Activated CD8-positive, alpha-beta memory T cell treated with anti-CD3 and anti-CD28 coated beads, Interleukin-2, amount 10 ng/mL, durations not matched to agents 7 days and 5 days (primary cell): ENCODE data around the gene XPNPEP3. TPM values are rescaled to one million over a fixed set of nuclear protein-coding genes. Genes with fewer than 3 reads are reported as not detected.
"Not testable (repeated sequence)": the region's sequence is repeated elsewhere in the genome, so short reads cannot be mapped to it uniquely, and the experiment has no call there.

ENCODE experiments used
- ATAC-seq: fragments of 150-1000 bp; cut with Tn5 transposase; one replicate; pipeline ENCODE4 v1.10.0; 2021; ENCODE audit warnings: moderate library complexity
- CTCF ChIA-PET: fragments of 350-600 bp; sonication (Branson Sonifier 250); formaldehyde crosslinking; loops from one replicate; lab custom pipeline; 2021; ENCODE audit warnings: antibody characterized with exemption; lab: Charles Lee
- DNase-seq: peaks from one replicate; pipeline ENCODE4 v3.0.0-alpha.2; 2020
- H3K27ac Mint-ChIP-seq: one replicate; pipeline ENCODE4 v1.8.0; 2021; ENCODE audit warnings: mild to moderate bottlenecking, mixed read lengths
- H3K27me3 Mint-ChIP-seq: one replicate; pipeline ENCODE4 v1.8.0; 2021; ENCODE audit warnings: mixed read lengths
- H3K36me3 Mint-ChIP-seq: one replicate; pipeline ENCODE4 v1.8.0; 2021; ENCODE audit warnings: mild to moderate bottlenecking, mixed read lengths
- H3K4me1 Mint-ChIP-seq: one replicate; pipeline ENCODE4 v1.8.0; 2021; ENCODE audit warnings: mixed read lengths
- H3K4me3 Mint-ChIP-seq: one replicate; pipeline ENCODE4 v1.8.0; 2021; ENCODE audit warnings: mild to moderate bottlenecking, moderate library complexity, mixed read lengths
- H3K9me3 Mint-ChIP-seq: one replicate; pipeline ENCODE4 v1.8.0; 2022; ENCODE audit warnings: low read depth, mixed read lengths
- total RNA-seq, 2 experiments: library from RNA; stranded (reverse); gene quantifications; one replicate each; pipeline ENCODE4 v1.2.3, GENCODE V29; 2021

XPNPEP3 gene
- total RNA-seq, 2 experiments from 2014 or later: 11.2 to 12.5 TPM

- Mint-ChIP-seq H3K27me3 (no peaks in the 10 kb centered on the region), H3K36me3 (peaks cover 34% of the 10 kb centered on the region), H3K9me3 (no peaks in the 10 kb centered on the region), H3K4me3 (no peak overlapping the region), H3K27ac (no peak overlapping the region), H3K4me1 (peaks cover 4% of the 10 kb centered on the region)
- DNase-seq: no peak
- no peak for ATAC-seq
- CTCF ChIA-PET: interaction anchor here (1.6 kb wide), 1 partner anchor 152 kb away, joined by 5 read pairs; no protein-coding TSS in a partner anchor
These were observed 22.3 kb upstream of the XPNPEP3 start for GRCh38 chr22:40834619-40835018.

- Mint-ChIP-seq H3K9me3 (no peaks in the 10 kb centered on the region), H3K4me3 (no peak overlapping the region), H3K27ac (no peak overlapping the region), H3K36me3 (peaks cover 43% of the 10 kb centered on the region), H3K4me1 (peaks cover 10% of the 10 kb centered on the region), H3K27me3 (no peaks in the 10 kb centered on the region)
- CTCF ChIA-PET: no interaction called here
- ATAC-seq: no peak
- no peak for DNase-seq
These were observed 18.5 kb upstream of the XPNPEP3 start for GRCh38 chr22:40838486-40838885.

- H3K27ac Mint-ChIP-seq: no peak overlapping the region
- no peaks in the 10 kb centered on the region for H3K27me3 Mint-ChIP-seq
- CTCF ChIA-PET: no interaction called here
- no peak overlapping the region for H3K4me3 Mint-ChIP-seq
- H3K36me3 Mint-ChIP-seq: peaks cover 37% of the 10 kb centered on the region
- no peaks in the 10 kb centered on the region for H3K9me3 Mint-ChIP-seq
- ATAC-seq (no peak), DNase-seq (no peak)
- H3K4me1 Mint-ChIP-seq: peaks cover 12% of the 10 kb centered on the region
These were observed 12.0 kb upstream of the XPNPEP3 start for GRCh38 chr22:40844951-40845350.

GRCh38 chr22:40845816-40846215 lies 11.1 kb upstream of the XPNPEP3 start:
- ATAC-seq, H3K9me3 Mint-ChIP-seq, H3K27me3 Mint-ChIP-seq, H3K27ac Mint-ChIP-seq, H3K4me3 Mint-ChIP-seq, DNase-seq, CTCF ChIA-PET: not testable (repeated sequence)
- peaks cover 34% of the 10 kb centered on the region for H3K36me3 Mint-ChIP-seq
- peaks cover 16% of the 10 kb centered on the region for H3K4me1 Mint-ChIP-seq

- no peak for ATAC-seq
- peaks cover 12% of the 10 kb centered on the region for H3K36me3 Mint-ChIP-seq
- H3K4me3 Mint-ChIP-seq: no peak overlapping the region
- peak overlapping the region; percentile 62 for H3K27ac Mint-ChIP-seq
- H3K4me1 Mint-ChIP-seq: peaks cover 50% of the 10 kb centered on the region
- no peaks in the 10 kb centered on the region for H3K27me3 Mint-ChIP-seq
- DNase-seq: no peak
- CTCF ChIA-PET: interaction anchor here (1.6 kb wide), 1 partner anchor 170 kb away, joined by 6 read pairs; no protein-coding TSS in a partner anchor
- H3K9me3 Mint-ChIP-seq: no peaks in the 10 kb centered on the region
These were observed 3.6 kb upstream of the XPNPEP3 start for GRCh38 chr22:40853333-40853732.

- no peak for DNase-seq
- H3K4me3 Mint-ChIP-seq: peak overlapping the region; percentile 50
- peak overlapping the region; percentile 62 for H3K27ac Mint-ChIP-seq
- no peaks in the 10 kb centered on the region for H3K27me3 Mint-ChIP-seq
- H3K36me3 Mint-ChIP-seq: peaks cover 10% of the 10 kb centered on the region
- ATAC-seq: no peak
- CTCF ChIA-PET: interaction anchor here (0.9 to 1.6 kb wide), 3 partner anchors 45 to 171 kb away, joined by 3 to 6 read pairs (median 5); no protein-coding TSS in a partner anchor
- H3K9me3 Mint-ChIP-seq: no peaks in the 10 kb centered on the region
- H3K4me1 Mint-ChIP-seq: peaks cover 50% of the 10 kb centered on the region
These were observed 3.0 kb upstream of the XPNPEP3 start for GRCh38 chr22:40853961-40854360.

- DNase-seq: no peak
- peak overlapping the region; percentile 93 for H3K4me3 Mint-ChIP-seq
- peaks cover 53% of the 10 kb centered on the region for H3K4me1 Mint-ChIP-seq
- CTCF ChIA-PET: interaction anchor here (0.6 to 3.6 kb wide), 6 partner anchors 13 to 637 kb away, joined by 3 to 14 read pairs (median 4); no protein-coding TSS in a partner anchor
- peak overlapping the region; percentile 67 for H3K27ac Mint-ChIP-seq
- no peaks in the 10 kb centered on the region for H3K9me3 Mint-ChIP-seq
- no peaks in the 10 kb centered on the region for H3K27me3 Mint-ChIP-seq
- ATAC-seq: no peak
- H3K36me3 Mint-ChIP-seq: peaks cover 5% of the 10 kb centered on the region
These were observed 1.6 kb upstream of the XPNPEP3 start for GRCh38 chr22:40855071-40855978.

- peaks cover 49% of the 10 kb centered on the region for H3K4me1 Mint-ChIP-seq
- H3K36me3 Mint-ChIP-seq: peaks cover 9% of the 10 kb centered on the region
- ATAC-seq: peak; percentile 25
- H3K9me3 Mint-ChIP-seq: no peaks in the 10 kb centered on the region
- CTCF ChIA-PET: interaction anchor here (0.6 to 3.6 kb wide), 10 partner anchors 12 to 397 kb away, joined by 3 to 14 read pairs (median 4); no protein-coding TSS in a partner anchor
- H3K27ac Mint-ChIP-seq: peak overlapping the region; percentile 100
- peak overlapping the region; percentile 93 for H3K4me3 Mint-ChIP-seq
- DNase-seq: peak; percentile 60
- H3K27me3 Mint-ChIP-seq: no peaks in the 10 kb centered on the region
These were observed 902 bp upstream of the XPNPEP3 start for GRCh38 chr22:40855979-40856512.

- Mint-ChIP-seq H3K36me3 (peaks cover 8% of the 10 kb centered on the region), H3K27me3 (no peaks in the 10 kb centered on the region), H3K27ac (peak overlapping the region; percentile 100), H3K4me1 (peaks cover 39% of the 10 kb centered on the region), H3K9me3 (no peaks in the 10 kb centered on the region), H3K4me3 (peak overlapping the region; percentile 93)
- ATAC-seq (no peak), DNase-seq (no peak)
- CTCF ChIA-PET: interaction anchor here (0.9 to 3.6 kb wide), 9 partner anchors 11 to 380 kb away, joined by 3 to 14 read pairs (median 4); partner anchors contain the start of gene SLC25A17
These were observed 434 bp downstream of the XPNPEP3 start for GRCh38 chr22:40857309-40857855.

- Mint-ChIP-seq H3K4me3 (no peak within 1 kb of the TSS), H3K9me3 (no peaks in the 10 kb centered on the region), H3K36me3 (peaks cover 7% of the 10 kb centered on the region), H3K27me3 (no peaks in the 10 kb centered on the region), H3K4me1 (peaks cover 23% of the 10 kb centered on the region), H3K27ac (no peak within 1 kb of the TSS)
- ATAC-seq (no peak), DNase-seq (no peak)
- CTCF ChIA-PET: interaction anchor here (0.9 to 1.9 kb wide), 3 partner anchors 12 to 1096 kb away, joined by 3 to 4 read pairs (median 3); no protein-coding TSS in a partner anchor
These were observed 5.1 kb downstream of the XPNPEP3 start, which contains the start of gene DNAJB7 for GRCh38 chr22:40862013-40862412. TSS of gene DNAJB7 (minus strand) at chr22:40862113. CDS start at chr22:40861994, 119 bp downstream.

- Mint-ChIP-seq H3K27ac (no peak overlapping the region), H3K4me1 (peaks cover 23% of the 10 kb centered on the region), H3K36me3 (peaks cover 7% of the 10 kb centered on the region), H3K9me3 (no peaks in the 10 kb centered on the region), H3K4me3 (no peak overlapping the region), H3K27me3 (no peaks in the 10 kb centered on the region)
- CTCF ChIA-PET: interaction anchor here (0.9 kb wide), 1 partner anchor 1096 kb away, joined by 3 read pairs; no protein-coding TSS in a partner anchor
- ATAC-seq (no peak), DNase-seq (no peak)
These were observed 5.6 kb downstream of the XPNPEP3 start for GRCh38 chr22:40862537-40862936.

- Mint-ChIP-seq H3K4me3 (no peak overlapping the region), H3K4me1 (peaks cover 11% of the 10 kb centered on the region), H3K36me3 (peaks cover 2% of the 10 kb centered on the region), H3K27me3 (no peaks in the 10 kb centered on the region), H3K9me3 (no peaks in the 10 kb centered on the region), H3K27ac (no peak overlapping the region)
- ATAC-seq (no peak), DNase-seq (no peak)
- CTCF ChIA-PET: interaction anchor here (0.6 to 4.3 kb wide), 5 partner anchors 9 to 127 kb away, joined by 3 to 14 read pairs (median 7); partner anchors contain the start of genes ST13 and XPNPEP3
These were observed 10.2 kb downstream of the XPNPEP3 start for GRCh38 chr22:40867109-40867508.

- H3K36me3 Mint-ChIP-seq, H3K9me3 Mint-ChIP-seq, H3K27ac Mint-ChIP-seq, H3K4me3 Mint-ChIP-seq, H3K27me3 Mint-ChIP-seq, ATAC-seq, DNase-seq: not testable (repeated sequence)
- peaks cover 11% of the 10 kb centered on the region for H3K4me1 Mint-ChIP-seq
- CTCF ChIA-PET: interaction anchor here (1.3 to 4.3 kb wide), 4 partner anchors 11 to 185 kb away, joined by 5 to 14 read pairs (median 8); partner anchors contain the start of genes ST13 and XPNPEP3
These were observed 11.4 kb downstream of the XPNPEP3 start for GRCh38 chr22:40868379-40868778.
